IMR-90 (cell line): ENCODE results near the gene LRPPRC.

Experiments
- BHLHE40 ChIP-seq: fragments of 150-350 bp; IDR thresholded peaks from 2 replicates; pipeline ENCODE4 v1.6.1; 2016; ENCODE audit warnings: mild to moderate bottlenecking, low read depth, low read length
- CEBPB ChIP-seq: IDR thresholded peaks from 2 replicates; pipeline ENCODE4 v1.6.1; 2012; ENCODE audit warnings: low read depth, low read length, improper control_type of control experiment
- CHD1 ChIP-seq: IDR thresholded peaks from 2 replicates; pipeline ENCODE4 v1.6.1; 2012; ENCODE audit warnings: low read depth, low read length, improper control_type of control experiment
- CTCF ChIP-seq: conservative IDR thresholded peaks from 2 replicates; pipeline ENCODE4 v1.5.1; 2012; ENCODE audit warnings: mild to moderate bottlenecking, low read depth, low read length, improper control_type of control experiment
- ELK1 ChIP-seq: fragments of 150-350 bp; IDR thresholded peaks from 2 replicates; pipeline ENCODE4 v1.6.1; 2016; ENCODE audit warnings: low read depth, mild to moderate bottlenecking, low read length, moderate library complexity, borderline replicate concordance
- FOS ChIP-seq: fragments of 150-350 bp; IDR thresholded peaks from 2 replicates; pipeline ENCODE4 v1.6.1; 2016; ENCODE audit warnings: low read depth, low read length
- MAFK ChIP-seq: IDR thresholded peaks from 2 replicates; pipeline ENCODE4 v1.6.1; 2012; ENCODE audit warnings: low read depth, low read length, improper control_type of control experiment
- MXI1 ChIP-seq: IDR thresholded peaks from 2 replicates; pipeline ENCODE4 v1.6.1; 2012; ENCODE audit warnings: low read depth, mild to moderate bottlenecking, low read length, moderate library complexity, borderline replicate concordance
- POLR2A ChIP-seq: IDR thresholded peaks from 2 replicates; pipeline ENCODE4 v1.6.1; 2012; ENCODE audit warnings: mild to moderate bottlenecking, low read depth, low read length
- RAD21 ChIP-seq: IDR thresholded peaks from 2 replicates; pipeline ENCODE4 v1.6.1; 2012; ENCODE audit warnings: low read length, improper control_type of control experiment
- RCOR1 ChIP-seq: IDR thresholded peaks from 2 replicates; pipeline ENCODE4 v1.6.1; 2012; ENCODE audit warnings: mild to moderate bottlenecking, low read length, improper control_type of control experiment; ENCODE audit not compliant: insufficient replicate concordance
- RFX5 ChIP-seq: IDR thresholded peaks from 2 replicates; pipeline ENCODE4 v1.8.0; 2012; ENCODE audit warnings: low read depth, mild to moderate bottlenecking, low read length, moderate library complexity
- SMC3 ChIP-seq: fragments of 150-350 bp; IDR thresholded peaks from 2 replicates; pipeline ENCODE4 v1.6.1; 2016; ENCODE audit warnings: low read depth, mild to moderate bottlenecking, antibody characterized with exemption, low read length, moderate library complexity
- USF2 ChIP-seq: fragments of 150-350 bp; IDR thresholded peaks from 2 replicates; pipeline ENCODE4 v1.6.1; 2017; ENCODE audit warnings: mild to moderate bottlenecking, antibody characterized with exemption, low read length, low read depth

GRCh38 chr2:43896906-43897305, 98.9 kb downstream of the LRPPRC start:
- no peak for TF ChIP-seq CTCF
- TF ChIP-seq CEBPB = no peak
- TF ChIP-seq RFX5 = no peak
- no peak for TF ChIP-seq USF2
- TF ChIP-seq POLR2A = no peak
- TF ChIP-seq MXI1 = no peak
- TF ChIP-seq BHLHE40 = no peak
- TF ChIP-seq FOS = no peak
- no peak for TF ChIP-seq RAD21
- TF ChIP-seq ELK1 = no peak
- no peak for TF ChIP-seq RCOR1
- TF ChIP-seq SMC3 = no peak
- TF ChIP-seq MAFK = no peak
- no peak for TF ChIP-seq CHD1
